ENCODE data around the gene SUCO. TPM values are rescaled to one million over a fixed set of nuclear protein-coding genes. Genes with fewer than 3 reads are reported as not detected.
A peak's percentile ranks its signal among the peaks of the same experiment; 100 is the strongest.

SUCO gene
- total RNA-seq, 1 experiment from 2014 or later, result 84.6 TPM

GRCh38 chr1:172627702-172628101 lies 94.8 kb downstream of the SUCO start:
- intact Hi-C loops (cut with micrococcal nuclease; ENCODE audit: unreplicated experiment), result no loop called here
- Mint-ChIP-seq H3K27me3 (ENCODE audit: unreplicated experiment) (no peaks in the 10 kb centered on the region), H3K9me3 (ENCODE audit: low read depth, unreplicated experiment) (peaks cover 8% of the 10 kb centered on the region), H3K27ac (ENCODE audit: unreplicated experiment) (peak overlapping the region; percentile 32), H3K4me3 (ENCODE audit: low read depth, unreplicated experiment) (no peak overlapping the region), H3K36me3 (ENCODE audit: insufficient read depth, unreplicated experiment) (peaks cover 14% of the 10 kb centered on the region), H3K4me1 (ENCODE audit: low read depth, unreplicated experiment) (peaks cover 86% of the 10 kb centered on the region)
- TF ChIP-seq CTCF (IDR thresholded peaks at IDR 0.05; ENCODE audit: unreplicated experiment), result no peak
- CTCF ChIA-PET, result no interaction called here
- DNase-seq, result no peak
- BruUV-seq (replicated peaks), result no TSS peak

- no peak for DNase-seq
- Mint-ChIP-seq H3K4me1 (ENCODE audit: low read depth, unreplicated experiment) (peaks cover 79% of the 10 kb centered on the region), H3K4me3 (ENCODE audit: low read depth, unreplicated experiment) (no peak overlapping the region), H3K27ac (ENCODE audit: unreplicated experiment) (peak overlapping the region; percentile 74), H3K27me3 (ENCODE audit: unreplicated experiment) (no peaks in the 10 kb centered on the region), H3K9me3 (ENCODE audit: low read depth, unreplicated experiment) (peaks cover 8% of the 10 kb centered on the region), H3K36me3 (ENCODE audit: insufficient read depth, unreplicated experiment) (peaks cover 14% of the 10 kb centered on the region)
- intact Hi-C loops (cut with micrococcal nuclease; ENCODE audit: unreplicated experiment), result no loop called here
- CTCF ChIA-PET, result no interaction called here
- TF ChIP-seq CTCF (IDR thresholded peaks at IDR 0.05; ENCODE audit: unreplicated experiment), result no peak
- no TSS peak for BruUV-seq (replicated peaks)
Observed at GRCh38 chr1:172628401-172628800, 95.5 kb downstream of the SUCO start.

GRCh38 chr1:172629170-172629569 lies 96.2 kb downstream of the SUCO start:
- CTCF ChIA-PET, result no interaction called here
- Mint-ChIP-seq H3K36me3 (ENCODE audit: insufficient read depth, unreplicated experiment) (peaks cover 14% of the 10 kb centered on the region), H3K4me1 (ENCODE audit: low read depth, unreplicated experiment) (peaks cover 71% of the 10 kb centered on the region), H3K4me3 (ENCODE audit: low read depth, unreplicated experiment) (no peak overlapping the region), H3K27ac (ENCODE audit: unreplicated experiment) (peak overlapping the region; percentile 74), H3K27me3 (ENCODE audit: unreplicated experiment) (no peaks in the 10 kb centered on the region), H3K9me3 (ENCODE audit: low read depth, unreplicated experiment) (peaks cover 2% of the 10 kb centered on the region)
- no TSS peak for BruUV-seq (replicated peaks)
- TF ChIP-seq CTCF (IDR thresholded peaks at IDR 0.05; ENCODE audit: unreplicated experiment), result no peak
- intact Hi-C loops (cut with micrococcal nuclease; ENCODE audit: unreplicated experiment), result no loop called here
- no peak for DNase-seq

- DNase-seq, result no peak
- Mint-ChIP-seq H3K4me3 (ENCODE audit: low read depth, unreplicated experiment) (no peak overlapping the region), H3K27me3 (ENCODE audit: unreplicated experiment) (no peaks in the 10 kb centered on the region), H3K27ac (ENCODE audit: unreplicated experiment) (peak overlapping the region; percentile 74), H3K9me3 (ENCODE audit: low read depth, unreplicated experiment) (peaks cover 2% of the 10 kb centered on the region), H3K4me1 (ENCODE audit: low read depth, unreplicated experiment) (peaks cover 70% of the 10 kb centered on the region), H3K36me3 (ENCODE audit: insufficient read depth, unreplicated experiment) (peaks cover 14% of the 10 kb centered on the region)
- CTCF ChIA-PET, result no interaction called here
- intact Hi-C loops (cut with micrococcal nuclease; ENCODE audit: unreplicated experiment), result no loop called here
- no peak for TF ChIP-seq CTCF (IDR thresholded peaks at IDR 0.05; ENCODE audit: unreplicated experiment)
- BruUV-seq (replicated peaks), result no TSS peak
Observed at GRCh38 chr1:172629638-172630037, 96.7 kb downstream of the SUCO start.
